HG02759 (cell line): ENCODE measurements around the gene ARL6IP4.
"Not testable (repeated sequence)": the region's sequence is repeated elsewhere in the genome, so short reads cannot be mapped to it uniquely, and the experiment has no call there.

Experiments used
- ATAC-seq: cut with Tn5 transposase; IDR thresholded peaks from one replicate; pipeline ENCODE4 v1.9.1; 2021; ENCODE audit warnings: mild to moderate bottlenecking, moderate library complexity; ENCODE audit not compliant: unreplicated experiment

ARL6IP4 gene

DNA sequence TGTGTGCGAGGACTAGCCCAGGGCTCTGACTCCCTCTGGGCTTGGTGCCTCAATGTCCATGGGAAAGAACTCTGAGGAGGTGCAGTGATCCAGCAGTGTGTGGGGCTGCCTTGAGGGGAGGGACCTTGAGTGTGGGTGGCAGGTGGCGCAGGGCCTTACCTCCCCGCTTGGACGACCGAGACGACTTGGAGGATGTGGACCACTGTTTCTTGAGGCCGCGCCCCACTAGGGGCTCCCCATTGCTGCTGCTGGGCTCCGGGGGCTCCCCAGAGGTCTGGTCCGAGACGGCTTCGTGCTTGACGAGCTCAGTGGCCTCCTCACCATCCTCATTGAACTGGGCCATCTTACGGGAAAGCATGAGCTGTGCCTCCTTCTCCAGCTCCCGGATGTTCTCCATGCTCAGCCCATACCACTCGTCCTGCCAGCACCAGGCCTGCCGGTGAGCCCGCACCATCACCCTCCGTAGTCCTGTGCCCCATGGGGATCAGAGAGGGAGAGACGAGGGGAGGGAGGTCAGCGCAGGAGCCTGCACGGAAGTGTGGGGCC is 24.7 kb downstream of the ARL6IP4 start:
- no peak for ATAC-seq

GRCh38 chr12:123006977-123007376 is 26.5 kb downstream of the ARL6IP4 start:
- no peak for ATAC-seq

DNA sequence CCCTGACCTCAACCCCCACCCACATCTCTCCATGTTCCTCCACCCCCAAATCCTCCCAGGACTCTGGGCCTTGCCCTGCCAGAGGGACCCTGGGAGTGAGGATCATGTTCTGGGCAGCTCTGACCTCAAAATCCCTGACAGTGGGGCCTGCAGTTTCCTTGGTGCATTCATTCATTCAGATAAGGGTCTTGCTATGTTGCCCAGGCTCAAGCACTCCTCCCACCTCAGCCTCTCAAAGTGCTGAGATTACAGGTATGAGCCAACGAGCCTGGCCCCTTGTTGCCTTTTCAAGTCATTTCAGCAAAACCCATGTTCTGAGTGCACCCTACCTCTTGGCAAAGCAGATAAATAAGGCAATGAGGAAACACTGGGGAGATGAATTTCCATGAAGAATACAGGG is 29.6 kb downstream of the ARL6IP4 start:
- ATAC-seq, result no peak

GRCh38 chr12:123010681-123011080 is 30.2 kb downstream of the ARL6IP4 start:
- ATAC-seq, result no peak

DNA sequence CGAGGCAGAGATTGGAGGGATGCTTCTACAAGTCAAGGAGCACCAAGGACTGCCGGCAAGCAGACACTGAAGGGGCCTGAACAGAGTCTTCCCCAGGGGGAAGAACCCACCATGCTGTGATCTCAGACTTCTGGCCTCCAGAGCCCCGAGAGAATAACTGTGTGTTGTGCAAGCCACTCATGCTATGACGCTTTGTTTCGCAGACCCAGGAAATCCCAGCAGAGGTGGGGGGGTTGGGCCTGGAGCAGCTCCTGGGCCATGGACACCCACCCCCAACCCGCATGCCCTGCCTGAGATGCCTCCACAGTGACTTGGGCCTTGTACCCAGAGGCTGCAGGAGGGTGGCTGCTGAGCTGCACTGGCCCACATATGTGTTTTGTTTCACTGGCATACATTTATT is 31.2 kb downstream of the ARL6IP4 start:
- ATAC-seq, result no peak

- no peak for ATAC-seq
Observed at GRCh38 chr12:123013185-123014095, 33.0 kb downstream of the ARL6IP4 start.

DNA sequence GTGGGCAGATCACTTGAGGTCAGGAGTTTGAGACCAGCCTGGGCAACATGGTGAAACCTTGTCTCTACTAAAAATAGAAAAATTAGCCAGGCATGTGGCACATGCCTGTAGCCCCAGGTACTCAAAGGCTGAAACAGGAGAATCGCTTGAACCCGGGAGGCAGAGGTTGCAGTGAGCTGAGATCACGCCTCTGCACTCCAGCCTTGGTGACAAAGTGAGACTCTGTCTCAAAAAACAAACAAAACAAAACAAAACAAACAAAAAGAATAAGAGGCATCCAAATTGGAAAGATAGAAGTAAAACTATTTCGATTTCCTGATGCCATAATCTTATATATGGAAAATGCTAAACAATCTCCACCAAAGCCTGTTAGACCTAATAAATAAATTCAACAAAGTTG is 34.0 kb downstream of the ARL6IP4 start:
- not testable (repeated sequence) for ATAC-seq

DNA sequence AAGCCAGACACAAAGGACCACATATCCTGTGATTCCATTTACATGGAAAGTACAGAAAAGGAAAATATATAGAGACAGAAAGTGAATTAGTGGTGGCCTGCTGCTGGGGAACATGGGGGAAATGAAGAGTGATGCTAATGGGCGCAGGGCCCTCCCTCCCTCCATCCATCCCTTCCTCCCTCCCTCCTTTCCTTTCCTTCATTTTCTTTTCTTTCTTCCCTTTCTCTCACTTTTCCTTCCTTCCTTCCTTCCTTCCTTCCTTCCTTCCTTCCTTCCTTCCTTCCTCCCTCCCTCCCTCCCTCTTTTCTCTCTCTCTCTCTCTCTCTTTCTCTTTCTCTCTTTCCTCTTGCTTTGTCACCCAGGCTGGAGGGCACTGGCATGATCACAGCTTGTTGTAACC is 37.3 kb downstream of the ARL6IP4 start:
- ATAC-seq, result no peak

DNA sequence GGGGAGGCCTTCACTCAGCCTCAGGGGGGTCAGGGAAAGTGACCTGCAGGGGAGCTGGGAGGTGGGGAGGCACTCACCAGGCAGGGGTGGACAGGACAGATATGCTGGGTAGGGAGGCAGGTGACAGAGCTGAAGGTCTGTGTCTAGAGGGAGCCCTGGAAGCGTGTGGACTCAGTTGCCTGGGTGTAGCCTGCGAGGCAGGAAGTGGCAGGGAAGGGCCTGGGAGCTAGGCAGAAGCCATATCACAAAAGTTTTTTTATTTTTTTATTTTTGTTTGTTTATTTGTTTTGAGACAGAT is 39.3 kb downstream of the ARL6IP4 start:
- ATAC-seq, result no peak

GRCh38 chr12:123021688-123022604 is 41.5 kb downstream of the ARL6IP4 start:
- no peak for ATAC-seq

- ATAC-seq, result no peak
Observed at GRCh38 chr12:123022846-123023245, 42.4 kb downstream of the ARL6IP4 start.

DNA sequence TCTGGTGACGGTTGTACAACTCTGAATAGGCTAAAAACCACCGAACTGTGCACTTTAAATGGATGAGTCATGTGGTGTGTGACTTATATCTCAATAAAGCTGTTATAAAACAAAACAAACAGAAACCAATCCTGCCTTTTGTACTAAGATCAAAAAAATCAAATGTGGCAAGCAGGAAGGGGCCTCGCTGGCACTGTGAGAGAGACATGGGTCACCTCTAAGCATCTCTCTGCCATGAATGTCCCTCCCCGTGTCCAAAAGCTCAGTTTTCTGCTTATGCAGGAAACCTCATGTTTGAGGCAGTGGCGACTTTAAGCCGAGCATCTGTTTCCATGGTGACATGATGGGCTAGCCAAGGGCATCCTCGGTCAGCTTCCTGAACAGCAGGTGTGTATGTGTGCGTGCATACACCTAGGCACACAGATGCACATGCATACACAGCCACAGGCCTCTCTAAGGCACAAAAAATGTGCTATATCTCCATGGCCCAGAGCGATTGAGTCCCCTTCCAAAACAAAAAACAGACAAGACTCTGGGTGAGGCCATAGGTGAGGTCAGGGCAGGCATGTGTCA is 44.4 kb downstream of the ARL6IP4 start:
- no peak for ATAC-seq

DNA sequence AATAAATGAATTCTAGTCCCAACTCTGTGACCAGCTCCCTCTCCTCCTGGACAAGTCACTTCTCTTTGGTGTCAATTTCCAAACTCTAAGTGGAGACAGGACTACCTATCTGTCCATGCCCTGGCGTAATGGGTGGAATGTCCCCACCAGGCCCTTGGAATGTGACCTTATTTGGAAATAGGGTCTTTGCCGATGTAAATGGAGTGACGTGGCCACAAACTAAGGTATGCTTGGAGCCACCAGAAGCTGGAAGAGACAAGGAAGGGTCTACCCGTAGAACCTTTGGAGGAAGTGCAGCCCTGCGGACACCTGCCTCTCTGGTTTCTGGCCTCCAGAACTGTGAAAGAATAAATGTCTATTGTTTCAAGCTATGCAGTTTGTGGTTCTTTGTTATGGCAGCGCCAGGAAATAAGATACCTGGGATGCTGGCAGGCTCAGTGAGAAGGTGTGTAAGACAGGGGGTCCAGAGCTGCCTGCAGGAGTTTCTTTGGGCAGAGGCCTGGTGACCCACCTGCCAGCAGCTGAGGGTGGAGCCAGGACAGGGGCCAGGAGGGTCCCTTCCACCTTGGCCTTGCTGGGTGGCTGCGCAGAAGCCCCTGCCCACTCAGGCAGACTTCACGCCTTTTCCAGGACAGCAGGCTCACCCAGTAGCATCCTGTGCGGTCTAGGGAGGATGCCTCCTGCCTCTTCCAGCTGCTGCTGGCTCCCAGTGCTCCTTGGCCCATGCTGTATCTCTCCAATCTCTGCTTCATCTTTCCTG is 45.8 kb downstream of the ARL6IP4 start:
- ATAC-seq, result no peak

DNA sequence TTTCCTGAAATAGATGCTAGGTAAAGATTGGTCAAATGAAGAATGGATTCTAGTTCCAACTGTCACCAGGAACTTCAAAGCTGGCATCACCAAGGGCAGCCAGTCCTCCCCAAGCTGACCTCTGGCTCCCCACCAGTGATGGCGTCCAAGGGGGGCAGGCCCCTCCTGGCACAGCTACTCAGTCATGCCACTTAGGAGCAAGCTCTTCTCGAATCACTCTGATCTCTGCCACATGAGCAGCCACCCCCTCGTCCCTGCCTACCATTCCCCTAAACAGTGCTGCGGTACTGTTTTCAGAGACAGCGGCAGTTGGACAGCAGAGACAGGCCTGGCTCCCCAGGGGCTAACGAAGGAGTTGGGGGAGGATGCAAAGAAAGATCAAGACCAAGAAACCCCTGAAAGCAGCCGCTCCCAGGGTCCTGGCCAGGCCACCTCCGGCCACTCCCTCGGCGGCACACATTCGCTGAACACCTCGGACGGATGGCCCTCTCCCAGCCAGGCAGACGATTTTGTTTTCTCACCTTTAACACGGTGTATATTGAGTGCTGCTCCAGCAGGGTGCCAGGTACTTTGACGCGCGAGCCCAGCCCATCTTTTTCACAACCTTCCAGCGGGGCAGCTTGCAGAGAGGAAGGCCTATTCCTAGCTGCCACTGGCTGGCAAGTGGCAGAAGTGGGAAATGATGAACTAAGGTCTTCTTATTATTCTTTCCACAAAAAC is 47.4 kb downstream of the ARL6IP4 start:
- no peak for ATAC-seq

DNA sequence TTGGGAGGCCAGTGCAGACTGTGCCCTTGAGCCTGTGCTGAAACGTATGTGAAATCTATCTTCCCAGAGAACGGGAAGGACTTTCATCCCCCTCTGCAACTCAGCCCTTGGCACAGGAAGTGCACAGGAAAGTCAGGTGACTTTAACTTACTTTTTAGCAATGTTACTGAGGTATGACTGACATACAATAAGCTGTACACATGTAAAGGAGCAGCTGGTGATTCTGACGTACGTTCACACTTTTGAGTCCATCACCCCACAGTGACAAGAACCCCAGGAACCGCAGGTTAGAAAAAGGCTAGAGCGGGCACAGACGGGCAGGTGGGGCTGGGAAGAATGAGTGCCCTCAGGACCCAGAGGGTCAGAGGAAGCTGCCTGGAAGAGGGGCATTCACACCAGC is 48.0 kb downstream of the ARL6IP4 start:
- no peak for ATAC-seq

- ATAC-seq, result no peak
Observed at GRCh38 chr12:123029550-123029949, 49.1 kb downstream of the ARL6IP4 start.

DNA sequence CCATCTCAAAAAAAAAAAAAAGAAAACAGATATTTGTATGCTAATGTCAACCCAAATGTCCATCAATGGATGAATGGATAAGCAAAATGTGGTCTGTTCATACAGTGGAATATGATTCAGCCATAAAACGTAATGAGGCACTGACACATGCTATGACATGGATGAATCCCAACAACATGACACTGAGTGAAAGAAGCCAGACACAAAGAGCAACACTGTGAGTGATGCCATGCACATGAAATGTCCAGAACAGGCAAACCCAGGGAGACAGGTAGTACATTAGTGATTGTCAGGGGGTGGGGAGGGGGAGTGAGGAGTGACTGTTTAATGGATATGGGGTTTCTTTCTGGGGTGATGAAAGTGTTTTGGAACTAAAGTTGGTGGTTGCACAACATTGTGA is 50.2 kb downstream of the ARL6IP4 start:
- ATAC-seq, result no peak

- ATAC-seq, result no peak
Observed at GRCh38 chr12:123031171-123031845, 50.8 kb downstream of the ARL6IP4 start.
